Stimulated activated CD4-positive, alpha-beta T cell treated with anti-CD3 and anti-CD28 coated beads, Interleukin-4, amount 100 ng/mL, for 1 hour (primary cell): ENCODE measurements around the gene DRP2.
"Not testable (repeated sequence)": the region's sequence is repeated elsewhere in the genome, so short reads cannot be mapped to it uniquely, and the experiment has no call there.

Experiments
- DNase-seq: peaks from one replicate; pipeline ENCODE4 v3.0.0-alpha.2; 2020

Gene DRP2

DNA sequence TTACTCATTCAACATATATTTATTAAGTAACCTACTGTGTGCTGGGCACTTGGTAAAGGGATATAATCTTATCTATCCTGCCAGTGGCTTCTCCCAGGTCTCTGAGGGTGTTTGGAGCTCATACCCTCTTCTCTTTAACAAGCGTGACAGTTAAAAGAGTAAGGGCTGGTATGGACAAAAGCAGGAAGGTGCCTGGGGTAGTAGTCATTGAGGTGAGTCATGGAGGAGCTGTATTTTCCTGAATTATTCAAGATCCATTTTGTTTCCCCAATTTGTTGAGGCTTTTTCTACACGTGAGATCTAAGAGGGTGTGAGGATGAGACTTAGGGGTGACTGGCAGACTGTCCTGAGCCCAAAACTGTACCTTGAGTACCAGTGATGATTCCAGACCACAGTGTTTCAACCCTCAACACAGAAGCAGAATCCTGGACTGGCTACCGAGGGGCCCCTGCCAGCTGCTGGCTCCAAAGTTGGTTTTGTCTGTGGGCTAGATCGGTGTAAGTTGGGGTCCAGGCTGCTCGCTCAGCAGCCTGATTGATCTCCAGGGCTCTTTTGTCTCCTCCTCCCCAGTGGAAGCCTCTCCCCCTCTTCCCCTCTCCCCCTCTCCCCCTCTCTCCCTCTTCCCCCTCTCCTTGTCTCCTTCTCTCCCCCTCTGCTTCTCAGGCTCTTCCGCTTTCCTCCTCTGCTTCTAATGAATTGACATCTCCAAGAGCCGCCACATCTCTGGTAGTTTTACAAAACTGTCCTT, at the start of gene DRP2:
TSS of gene DRP2 (plus strand) at position 671 of the 748 bp plus-strand sequence. CDS start 11,862 bp downstream, outside the sequence.
- no peak for DNase-seq

DNA sequence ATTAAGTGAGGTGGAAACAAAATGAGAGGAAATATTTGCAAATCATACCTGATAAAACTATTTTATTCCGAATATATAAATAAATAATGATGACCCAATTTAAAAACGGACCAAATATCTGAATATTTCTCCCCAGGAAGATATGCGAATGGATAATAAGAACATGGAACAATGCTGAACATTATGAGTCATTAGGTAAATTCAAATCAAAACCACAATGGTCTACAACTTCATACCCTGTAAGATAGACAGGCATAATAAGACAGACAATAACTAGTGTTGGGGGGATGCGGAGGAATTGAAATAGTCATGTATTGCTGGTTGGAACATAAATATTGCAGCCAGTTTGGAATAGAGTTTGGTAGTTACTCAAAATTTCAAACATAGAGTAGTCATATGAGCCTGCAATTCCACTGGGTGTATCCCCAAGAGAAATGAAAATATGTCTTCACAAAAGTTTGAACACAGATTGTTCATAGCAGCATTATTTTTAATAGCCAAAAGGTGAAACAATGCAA, 47.6 kb upstream of the DRP2 start:
- no peak for DNase-seq

DNA sequence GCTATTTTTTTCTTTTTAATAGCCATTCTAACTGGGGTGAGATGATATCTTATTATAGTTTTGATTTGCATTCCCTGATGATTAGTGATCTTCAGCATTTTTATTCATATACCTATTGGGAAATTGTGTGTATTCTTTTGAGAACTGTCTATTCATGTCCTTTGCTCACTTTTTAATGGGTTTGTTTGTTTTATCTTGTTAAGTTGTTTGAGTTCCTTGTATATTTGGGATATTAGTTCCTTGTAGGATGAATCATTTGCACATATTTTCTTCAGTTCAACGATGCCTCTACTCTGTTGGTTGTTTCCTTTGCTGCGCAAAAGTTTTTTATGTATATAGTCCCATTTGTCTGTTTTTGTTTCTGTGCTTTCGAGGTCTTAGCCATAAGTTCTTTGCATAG, 43.1 kb upstream of the DRP2 start:
- no peak for DNase-seq

GRCh38 chrX:101184876-101185275, 34.7 kb upstream of the DRP2 start:
- not testable (repeated sequence) for DNase-seq

DNA sequence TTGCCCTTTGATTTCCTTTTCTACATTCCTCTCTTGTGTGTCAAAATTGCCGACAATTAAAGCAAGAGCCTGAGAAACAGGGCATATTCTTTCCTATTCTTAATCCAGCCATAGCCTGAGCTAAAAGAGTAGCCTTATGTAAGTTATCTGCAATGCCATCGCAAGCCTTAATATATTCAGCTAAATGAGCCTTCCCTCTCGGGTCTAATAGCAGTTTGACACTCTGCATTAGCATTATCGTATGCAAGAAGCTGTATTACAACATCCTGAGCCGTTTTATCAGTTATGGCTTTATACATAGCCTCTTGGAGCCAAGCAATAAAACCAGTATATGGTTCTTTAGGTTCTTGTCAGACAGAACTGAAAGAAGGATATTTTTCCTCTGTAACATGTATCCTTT, 31.6 kb upstream of the DRP2 start:
- DNase-seq: not testable (repeated sequence)

GRCh38 chrX:101190736-101191135, 28.9 kb upstream of the DRP2 start:
- DNase-seq: no peak

- DNase-seq: no peak
These were observed 28.3 kb upstream of the DRP2 start for GRCh38 chrX:101191217-101191750.

DNA sequence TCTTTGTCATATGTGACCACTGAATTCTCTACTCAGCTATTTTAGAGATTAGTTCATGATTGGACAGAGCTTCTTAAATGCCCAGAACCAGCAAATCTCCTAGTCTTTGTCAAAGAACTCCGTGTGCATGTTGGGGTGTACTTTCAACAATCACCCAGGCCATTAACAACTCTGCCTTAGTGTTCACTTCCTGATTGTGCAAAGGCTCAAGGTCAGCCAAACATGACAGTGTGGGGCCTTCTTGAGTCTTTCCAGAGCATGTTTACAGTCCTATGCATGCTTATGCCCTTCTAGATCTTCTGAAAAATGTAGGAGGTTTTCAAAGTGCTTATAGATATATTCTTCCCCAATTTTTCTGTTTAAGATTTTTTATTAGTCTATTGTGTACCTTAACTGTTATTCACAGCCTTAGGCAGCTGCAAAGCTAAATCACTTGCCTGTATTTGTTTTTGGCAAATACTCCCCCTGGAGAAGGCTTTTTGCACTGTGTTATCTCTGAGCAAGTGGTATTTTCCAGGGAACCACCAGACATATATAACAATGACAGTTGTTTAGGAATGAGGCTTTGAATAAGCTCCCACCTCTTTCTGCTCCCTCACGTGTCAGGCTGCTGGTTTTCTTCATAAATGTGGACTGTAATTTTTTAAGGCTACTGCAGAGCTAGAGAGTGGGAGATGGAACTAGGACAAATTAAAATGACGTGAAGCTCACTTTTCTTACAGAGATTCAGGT, 24.0 kb upstream of the DRP2 start:
- DNase-seq: no peak

- DNase-seq: no peak
These were observed 15.7 kb upstream of the DRP2 start for GRCh38 chrX:101203761-101204351.

GRCh38 chrX:101206471-101206870, 13.1 kb upstream of the DRP2 start:
- DNase-seq: no peak

- no peak for DNase-seq
These were observed 11.3 kb upstream of the DRP2 start for GRCh38 chrX:101208152-101208905.

DNA sequence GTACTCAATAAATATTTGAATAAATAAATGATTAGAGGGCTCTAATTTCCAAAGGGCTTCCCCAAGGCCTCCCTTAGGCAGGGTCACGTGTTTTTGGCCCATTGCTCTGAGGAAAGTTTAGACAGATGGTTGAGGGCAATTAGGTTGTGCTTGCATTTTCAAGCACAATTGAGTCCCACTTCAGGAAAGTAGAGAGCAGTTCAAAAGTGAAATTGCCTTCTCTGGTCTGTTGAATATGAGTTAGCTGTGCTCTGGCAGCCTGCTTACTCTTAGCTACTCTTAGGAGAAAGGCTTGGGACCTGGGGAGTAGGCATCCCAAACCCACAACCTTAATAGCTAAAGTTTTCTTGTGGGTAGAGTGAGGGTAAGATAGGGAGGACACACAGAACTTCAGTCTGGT, 9.0 kb upstream of the DRP2 start:
- no peak for DNase-seq

DNA sequence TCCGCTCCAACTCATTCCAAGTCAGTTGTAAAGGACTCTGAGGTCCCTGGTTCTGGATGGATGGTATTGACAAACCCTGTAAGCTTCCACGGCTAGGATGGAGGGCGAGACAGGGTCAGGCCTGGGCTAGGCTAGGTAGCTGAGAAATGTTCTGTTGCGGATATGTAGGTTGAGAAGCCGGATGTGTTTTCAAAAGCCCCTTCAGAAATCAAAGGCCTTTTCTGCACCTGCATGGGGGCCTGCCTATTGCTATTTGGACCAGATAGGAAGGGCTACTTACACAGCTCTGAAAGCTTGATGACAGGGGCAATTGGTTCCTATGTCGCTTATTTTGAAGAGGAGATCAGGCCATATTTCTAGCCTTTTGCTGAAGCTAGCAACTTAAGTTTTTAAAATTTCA, 1.9 kb upstream of the DRP2 start:
- DNase-seq: no peak

DNA sequence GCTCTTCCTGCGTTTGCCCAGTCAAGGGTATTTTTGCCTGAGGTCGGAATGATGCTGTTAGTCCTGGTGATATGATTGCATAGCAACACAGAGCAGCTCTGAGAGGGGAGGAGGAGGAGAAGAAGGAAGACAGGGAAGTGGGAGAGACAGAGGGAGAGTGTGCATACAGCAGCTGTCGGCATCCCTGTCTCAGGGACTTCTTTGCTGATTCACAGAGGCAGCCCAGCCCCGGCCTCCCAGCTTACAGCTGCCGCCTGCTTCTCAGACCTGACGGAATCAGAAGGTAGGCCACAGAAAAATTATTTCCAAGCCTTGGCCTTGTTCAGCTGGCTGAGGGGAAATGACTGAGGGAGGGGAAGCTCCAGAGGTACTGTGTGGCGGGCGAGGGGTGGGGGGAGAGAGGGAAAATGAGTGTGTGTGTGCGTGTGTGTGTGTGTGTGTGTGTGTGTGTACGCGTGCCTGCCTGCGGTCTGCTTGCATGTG, 319 bp downstream of the DRP2 start:
- DNase-seq: peak; percentile 15

GRCh38 chrX:101220662-101221260, 1.2 kb downstream of the DRP2 start:
- no peak for DNase-seq

GRCh38 chrX:101223226-101223625, 3.6 kb downstream of the DRP2 start:
- no peak for DNase-seq

GRCh38 chrX:101229170-101229569, 9.6 kb downstream of the DRP2 start:
- no peak for DNase-seq

GRCh38 chrX:101230636-101231035, 11.1 kb downstream of the DRP2 start:
- no peak for DNase-seq

- DNase-seq: no peak
These were observed 11.5 kb downstream of the DRP2 start for GRCh38 chrX:101231080-101231479.

DNA sequence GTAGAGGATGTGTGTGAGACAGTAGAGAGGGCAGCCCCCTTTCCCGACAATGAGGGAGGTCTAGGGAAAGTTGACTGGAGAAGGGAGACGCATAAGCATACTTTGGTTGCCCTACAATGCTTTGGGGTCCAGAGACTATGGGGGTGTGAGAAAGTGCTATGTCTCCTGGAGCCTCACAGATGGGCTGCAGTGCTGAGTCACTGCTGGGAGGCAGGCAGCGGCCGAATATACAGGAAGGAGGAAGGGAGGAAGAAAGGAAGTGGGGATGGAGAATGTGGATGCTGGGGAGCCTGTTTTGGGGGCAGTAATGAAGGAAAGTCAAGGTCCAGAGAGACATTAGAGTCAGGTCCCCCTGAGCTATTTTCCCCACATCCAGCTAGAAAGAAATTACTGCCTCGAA, 12.7 kb downstream of the DRP2 start:
- DNase-seq: no peak

DNA sequence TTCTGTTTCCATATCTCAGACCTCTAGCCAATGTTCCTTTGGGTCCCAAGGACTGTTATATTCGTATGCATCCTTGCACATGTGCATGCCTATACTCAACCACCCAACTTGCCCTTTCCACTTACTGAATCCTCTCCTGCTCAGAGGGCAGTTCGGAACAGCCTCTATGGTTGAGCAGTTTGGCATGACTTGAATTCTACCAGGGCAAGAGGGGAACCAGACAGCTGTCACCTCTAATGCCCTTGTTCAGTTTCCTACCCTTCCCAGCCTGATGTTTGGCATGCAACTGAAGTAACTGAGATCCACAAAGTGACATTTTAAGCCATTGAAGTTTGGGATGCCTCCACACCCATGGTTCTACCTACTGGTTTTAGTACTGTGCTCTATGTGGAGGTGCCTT, 17.5 kb downstream of the DRP2 start:
- DNase-seq: no peak

GRCh38 chrX:101241531-101241930, 21.9 kb downstream of the DRP2 start:
- DNase-seq: no peak
